CD4-positive, alpha-beta T cell treated with Interleukin-17A for 1 hour (primary cell): ENCODE measurements around the gene CEP20.
"Not testable (repeated sequence)": the region's sequence is repeated elsewhere in the genome, so short reads cannot be mapped to it uniquely, and the experiment has no call there.

Experiments
- DNase-seq: peaks from one replicate; pipeline ENCODE4 v3.0.0-alpha.2; 2020

Gene CEP20, protein sequence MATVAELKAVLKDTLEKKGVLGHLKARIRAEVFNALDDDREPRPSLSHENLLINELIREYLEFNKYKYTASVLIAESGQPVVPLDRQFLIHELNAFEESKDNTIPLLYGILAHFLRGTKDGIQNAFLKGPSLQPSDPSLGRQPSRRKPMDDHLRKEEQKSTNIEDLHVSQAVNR

DNA sequence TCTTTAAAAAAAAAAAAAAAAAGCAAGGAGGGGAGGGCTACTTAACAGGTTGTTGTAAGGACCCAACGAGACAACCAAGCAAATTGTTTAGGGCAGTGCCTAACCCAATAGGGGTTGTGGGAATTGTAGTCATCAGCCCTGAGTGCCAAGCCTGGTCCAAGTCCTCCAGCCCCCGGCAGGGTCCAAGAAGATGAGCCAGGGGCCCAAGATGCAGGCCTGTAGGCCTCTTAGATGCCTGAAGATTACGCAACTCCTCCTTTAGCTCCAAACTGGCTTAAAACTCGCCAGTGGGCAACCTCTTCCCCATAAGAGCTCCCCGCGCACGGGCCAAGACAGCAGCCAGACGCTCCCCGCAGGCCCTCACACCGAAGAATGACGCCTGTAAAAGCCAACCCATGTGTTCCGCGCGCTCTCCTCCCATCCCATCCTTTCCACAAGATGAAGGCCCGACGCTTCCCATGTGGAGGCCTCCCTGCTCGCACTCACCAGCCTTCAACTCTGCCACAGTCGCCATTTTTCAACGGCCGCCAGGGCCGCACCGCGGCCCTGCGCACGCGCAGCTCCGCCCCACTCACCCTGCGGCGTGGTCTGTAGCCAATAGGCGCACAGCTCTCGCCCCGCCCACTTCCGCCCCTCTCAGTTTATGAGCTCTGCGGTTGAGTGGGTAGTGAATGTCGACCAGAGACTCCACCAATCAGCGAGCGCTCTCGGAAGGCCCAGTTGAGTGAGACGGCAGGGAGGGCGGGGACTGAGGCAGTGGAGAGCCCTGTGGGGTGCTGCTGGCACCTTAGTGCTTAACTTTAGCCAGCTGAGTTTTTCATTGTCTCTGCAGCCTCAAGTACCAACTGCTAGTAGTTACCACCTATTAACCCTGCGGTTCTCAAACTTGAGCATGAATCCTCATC, at the start of gene CEP20:
Gene CEP20, minus strand, starts transcription at position 532 of the 905 bp plus-strand sequence. Its CDS starts 18 bp downstream, at position 514.
- DNase-seq, result peak; percentile 100

DNA sequence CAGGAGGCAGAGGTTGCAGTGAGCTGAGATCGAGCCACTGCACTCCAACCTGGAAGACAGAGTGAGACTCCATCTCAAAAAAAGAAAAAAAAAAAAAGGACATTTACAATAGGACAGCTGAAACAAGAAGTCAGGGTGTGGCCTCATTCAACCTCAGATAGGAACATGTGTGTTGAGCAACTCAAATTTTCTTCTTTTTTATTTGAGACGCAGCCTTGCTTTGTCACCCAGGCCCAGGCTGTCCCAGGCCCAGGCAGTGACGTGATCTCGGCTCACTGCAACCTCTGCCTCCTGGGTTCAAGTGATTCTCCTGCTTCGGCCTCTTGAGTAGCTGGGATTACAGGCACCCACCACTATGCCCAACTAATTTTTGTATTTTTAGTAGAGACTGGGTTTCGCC, 48.4 kb upstream of the CEP20 start:
- not testable (repeated sequence) for DNase-seq

DNA sequence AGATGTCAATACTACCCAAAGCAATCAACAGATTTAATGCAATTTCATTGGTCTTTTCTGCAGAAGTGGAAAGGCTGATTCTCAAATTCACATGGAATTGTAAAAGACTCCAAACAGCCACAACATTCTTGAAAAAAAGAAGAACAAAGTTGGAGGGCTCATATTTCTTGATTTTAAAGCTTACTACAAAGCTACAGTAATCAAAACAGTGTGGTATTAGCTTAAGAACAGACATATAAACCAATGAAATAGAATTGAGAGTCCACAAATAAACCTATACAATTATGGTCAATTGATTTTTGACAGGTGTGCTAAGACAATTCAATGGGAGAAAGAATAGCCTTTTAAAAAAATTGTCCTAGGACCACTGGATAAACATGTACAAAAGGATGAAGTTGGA, 46.6 kb upstream of the CEP20 start:
- DNase-seq, result no peak

DNA sequence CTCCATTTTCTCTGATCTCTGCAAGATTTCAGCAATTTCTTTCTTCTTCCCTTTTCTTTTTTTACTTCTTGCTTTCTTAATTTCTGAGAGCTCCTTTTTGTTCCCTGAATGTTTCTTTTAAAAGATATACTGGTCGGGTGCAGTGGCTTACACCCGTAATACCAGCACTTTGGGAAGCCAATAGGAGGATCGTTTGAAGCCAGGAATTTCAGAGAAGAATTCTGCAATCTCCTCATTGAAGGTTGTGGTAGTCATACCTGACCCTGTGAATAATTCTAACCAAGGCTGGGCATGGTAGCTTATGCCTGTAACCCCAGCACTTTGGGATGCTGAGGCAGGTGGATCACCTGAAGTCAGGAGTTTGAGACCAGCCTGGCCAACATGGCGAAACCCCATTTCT, 45.4 kb upstream of the CEP20 start:
- DNase-seq, result no peak

DNA sequence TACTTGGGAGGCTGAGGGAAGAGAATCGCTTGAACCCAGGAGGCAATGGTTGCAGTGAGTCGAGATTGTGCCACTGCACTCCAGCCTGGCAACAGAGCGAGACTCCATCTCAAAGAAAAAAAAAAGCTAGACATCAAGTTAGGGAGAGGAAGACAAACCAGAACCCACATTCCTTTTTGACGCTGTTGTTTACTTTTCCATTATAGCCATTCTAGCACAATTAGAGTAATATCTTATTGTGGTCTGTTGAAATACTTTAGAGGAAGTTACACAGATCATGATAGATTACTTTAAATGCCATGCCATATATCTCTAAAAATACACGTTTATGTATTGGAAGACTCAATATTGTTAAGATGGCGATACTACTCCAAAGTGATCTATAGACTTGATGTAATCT, 44.5 kb upstream of the CEP20 start:
- no peak for DNase-seq

DNA sequence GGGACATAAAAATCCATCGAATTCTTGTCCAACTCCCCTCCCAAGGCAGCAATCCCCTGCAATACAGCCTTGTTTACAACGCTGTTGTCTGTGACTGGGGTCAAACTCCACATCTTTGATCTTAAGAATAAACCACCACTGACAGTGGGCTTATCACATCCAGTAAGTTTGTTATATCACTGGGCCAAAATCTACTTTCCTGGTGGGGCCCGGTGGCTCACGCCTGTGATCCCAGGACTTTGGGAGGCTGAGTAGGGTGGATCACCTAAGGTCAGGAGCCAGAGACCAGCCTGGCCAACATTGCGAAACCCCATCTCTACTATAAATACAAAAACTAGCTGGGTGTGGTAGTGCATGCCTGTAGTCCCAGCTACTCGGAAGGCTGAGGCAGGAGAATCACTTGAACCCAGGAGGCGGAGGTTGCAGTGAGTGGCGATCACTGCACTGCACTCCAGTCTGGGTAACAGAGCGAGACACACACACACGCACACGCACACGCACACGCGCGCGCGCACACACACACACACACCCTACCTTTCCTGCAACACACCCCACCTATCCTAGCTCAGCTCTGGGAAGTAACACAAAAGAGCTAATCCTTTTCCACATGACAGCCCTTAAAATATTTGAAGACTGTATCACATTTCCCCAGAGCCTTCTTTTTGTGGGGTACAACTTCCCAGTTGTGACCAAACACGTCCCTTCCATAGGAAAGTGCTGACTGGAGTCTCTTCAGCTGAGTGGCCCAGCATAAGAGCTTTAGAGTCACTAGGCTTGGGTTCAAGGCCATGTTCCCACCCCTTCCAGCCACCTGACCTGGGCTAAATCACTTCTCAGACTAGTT, 40.1 kb upstream of the CEP20 start:
- DNase-seq, result no peak

DNA sequence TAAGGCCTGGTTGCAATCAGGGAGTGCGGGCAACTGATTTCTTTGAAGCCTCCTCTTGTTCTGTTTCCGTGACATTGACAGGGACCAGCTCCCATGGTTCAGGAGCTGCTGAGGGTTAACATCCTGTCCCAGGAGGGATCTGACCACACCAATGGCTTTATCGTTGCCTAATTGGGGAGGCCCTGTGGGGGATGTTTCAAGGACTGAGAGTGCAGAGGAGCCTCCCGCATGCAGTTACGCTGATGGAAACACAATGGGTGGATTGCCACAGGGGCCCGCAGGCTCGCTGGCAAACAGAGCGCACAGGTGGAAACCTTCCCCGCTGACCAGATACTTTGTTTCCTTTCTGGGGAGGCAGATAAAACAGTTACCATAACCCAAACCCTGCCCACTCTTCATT, 37.2 kb upstream of the CEP20 start:
- DNase-seq, result no peak

DNA sequence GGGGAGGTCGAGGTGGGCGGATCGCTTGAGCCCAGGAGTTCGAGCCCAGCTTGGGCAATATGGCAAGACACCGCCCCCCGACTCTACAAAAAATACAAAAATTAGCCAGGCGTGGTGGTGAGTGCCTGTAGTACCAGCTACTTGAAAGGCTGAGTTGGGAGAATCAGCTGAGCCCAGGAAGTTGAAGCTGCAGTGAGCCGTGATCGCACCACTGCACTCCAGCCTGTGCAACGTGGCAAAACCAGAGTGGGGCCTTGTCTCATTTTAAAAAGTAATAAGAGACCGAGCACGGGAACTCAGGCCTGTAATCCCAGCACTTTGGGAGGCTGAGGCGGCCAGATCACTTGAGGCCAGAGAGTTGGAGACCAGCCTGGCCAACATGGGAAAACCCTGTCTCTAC, 36.6 kb upstream of the CEP20 start:
- no peak for DNase-seq

DNA sequence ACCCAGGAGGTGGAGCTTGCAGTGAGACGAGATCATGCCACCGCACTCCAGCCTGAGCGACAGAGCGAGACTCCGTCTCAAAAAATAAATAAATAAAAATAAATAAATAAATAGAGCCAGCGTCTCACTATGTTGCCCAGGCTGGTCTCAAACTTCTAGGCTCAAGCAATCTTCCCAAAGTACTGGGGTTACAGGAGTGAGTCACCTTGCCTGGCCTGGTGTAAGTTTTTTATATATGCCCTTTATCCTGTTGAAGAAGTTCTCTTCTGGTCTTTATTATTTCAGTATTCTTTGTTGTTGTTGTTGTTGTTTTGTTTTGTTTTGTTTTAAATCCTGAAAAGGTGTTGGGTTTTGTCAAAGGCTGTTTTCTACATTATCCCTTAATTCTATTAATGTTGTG, 30.9 kb upstream of the CEP20 start:
- no peak for DNase-seq

DNA sequence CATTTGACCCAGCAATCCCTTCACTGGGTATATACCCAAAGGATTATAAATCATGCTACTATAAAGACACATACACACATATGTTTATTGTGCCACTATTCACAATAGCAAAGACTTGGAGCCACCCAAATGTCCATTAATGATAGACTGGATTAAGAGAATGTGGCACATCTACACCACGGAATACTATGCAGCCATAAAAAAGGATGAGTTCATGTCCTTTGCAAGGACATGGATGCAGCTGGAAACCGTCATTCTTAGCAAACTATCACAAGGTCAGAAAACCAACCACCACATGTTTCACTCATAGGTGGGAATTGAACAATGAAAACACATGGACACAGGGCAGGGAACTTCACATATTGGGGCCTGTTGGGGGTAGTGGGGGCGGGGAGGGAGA, 29.9 kb upstream of the CEP20 start:
- not testable (repeated sequence) for DNase-seq

DNA sequence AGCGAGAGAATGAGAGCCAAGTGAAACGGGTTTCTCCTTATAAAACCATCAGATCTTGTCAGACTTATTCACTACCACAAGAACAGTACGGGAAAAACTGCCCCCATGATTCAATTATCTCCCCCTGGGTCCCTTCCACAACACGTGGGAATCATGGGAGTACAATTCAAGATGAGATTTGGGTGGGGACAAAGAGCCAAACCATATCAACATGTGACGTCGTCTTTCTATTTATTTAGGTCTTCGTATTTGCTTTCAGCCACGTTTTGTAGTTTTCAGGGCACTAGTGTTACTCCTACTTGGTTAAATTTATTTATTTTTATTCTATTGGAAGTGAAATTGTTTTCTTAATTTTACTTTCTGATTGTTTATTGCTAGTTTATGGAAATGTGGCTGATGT, 27.9 kb upstream of the CEP20 start:
- no peak for DNase-seq

DNA sequence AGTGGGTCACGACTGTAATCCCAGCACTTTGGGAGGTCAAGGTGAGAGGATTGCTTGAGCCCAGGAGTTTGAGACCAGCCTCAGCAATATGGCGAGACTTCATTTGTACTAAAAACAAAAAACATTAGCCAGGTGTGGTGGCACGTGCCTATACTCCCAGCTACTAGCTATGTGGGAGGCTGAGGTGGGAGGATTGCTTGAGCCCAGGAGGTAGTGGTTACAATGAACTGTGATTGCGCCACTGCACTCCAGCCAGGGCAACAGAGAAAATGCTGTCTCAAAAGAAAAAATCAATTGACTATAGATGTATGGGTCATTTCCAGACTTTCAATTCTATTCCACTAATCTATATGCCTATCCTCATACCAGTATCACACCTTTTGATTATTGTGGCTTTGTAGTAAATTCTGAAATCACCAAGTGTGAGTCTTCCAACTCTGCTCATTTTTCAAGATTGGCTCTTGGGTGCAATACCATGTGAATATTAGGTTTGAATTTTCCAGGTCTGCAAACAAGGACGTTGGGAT, 27.2 kb upstream of the CEP20 start:
- DNase-seq, result no peak

DNA sequence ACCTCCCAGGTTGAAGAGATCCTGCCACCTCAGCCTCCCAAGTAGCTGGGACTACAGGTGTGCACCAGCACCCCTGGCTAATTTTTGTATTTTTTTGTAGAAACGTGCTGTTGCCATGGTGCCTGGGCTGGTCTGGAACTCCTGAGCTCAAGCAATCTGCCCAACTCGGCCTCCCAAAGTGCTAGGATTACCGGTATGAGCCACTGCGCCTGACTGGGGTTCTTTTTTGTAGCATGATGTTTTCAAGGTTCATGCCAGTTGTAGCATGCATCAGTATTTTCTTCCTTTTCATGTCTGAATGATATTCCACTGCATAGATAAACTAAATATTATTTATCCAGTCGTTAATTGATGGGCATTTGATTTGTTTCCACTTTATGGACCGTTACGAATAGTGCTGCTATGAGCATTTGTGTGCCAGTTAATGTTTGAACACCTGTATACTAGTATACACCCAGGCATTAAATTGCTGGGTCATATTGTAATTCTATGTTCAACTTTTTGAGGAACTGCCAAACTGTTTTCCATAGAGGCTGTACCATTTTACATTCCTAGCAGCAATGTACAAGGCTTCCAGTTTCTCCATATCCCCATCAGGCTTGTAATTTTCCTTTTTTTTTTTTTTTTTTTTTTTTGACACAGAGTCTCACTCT, 24.8 kb upstream of the CEP20 start:
- no peak for DNase-seq

DNA sequence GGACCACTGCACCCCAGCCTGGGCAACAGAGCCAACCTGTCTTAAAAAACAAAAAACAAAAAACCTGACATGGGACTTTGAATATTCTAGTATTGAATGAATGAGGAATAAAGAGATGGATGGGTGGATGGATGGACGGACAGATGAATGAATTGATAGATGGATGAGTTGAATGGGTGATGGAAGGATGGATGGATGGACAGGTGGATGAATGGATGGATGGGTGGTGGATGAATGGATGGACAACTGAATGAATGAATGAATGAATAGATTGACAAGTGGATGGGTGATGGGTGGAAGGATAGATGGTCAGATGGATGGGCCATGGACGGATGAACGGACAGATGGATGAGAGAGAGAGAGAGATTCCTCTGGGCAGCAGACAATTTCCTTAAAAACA, 22.8 kb upstream of the CEP20 start:
- DNase-seq, result no peak

DNA sequence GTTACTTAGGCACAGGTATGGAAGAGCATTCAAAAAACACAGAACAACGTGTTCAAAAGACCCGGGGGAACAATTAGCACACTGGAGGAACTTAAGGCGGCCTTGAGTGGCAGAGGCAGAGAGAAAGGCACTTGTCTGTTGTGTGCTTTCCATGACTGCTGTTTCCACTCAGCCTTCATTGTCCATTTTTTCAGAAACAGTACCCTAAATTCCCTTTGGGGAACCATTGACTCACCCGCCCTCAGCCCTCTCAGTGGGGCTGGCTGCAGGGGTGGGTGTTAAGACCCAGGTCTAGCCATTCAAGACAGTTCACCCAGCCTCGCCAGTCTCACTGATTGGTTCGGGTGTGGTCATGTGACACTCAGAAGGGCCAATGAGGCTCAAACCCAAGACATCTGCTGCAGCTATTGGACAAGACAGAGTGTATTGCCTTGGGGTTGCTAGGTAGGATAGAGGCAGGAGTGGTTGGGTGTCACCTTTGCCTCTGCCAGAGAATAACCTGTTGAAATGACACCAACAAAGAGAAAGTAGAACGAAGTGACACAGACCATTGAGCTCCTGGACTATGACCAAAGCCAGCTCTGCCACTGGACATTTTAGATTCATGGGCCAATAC, 19.6 kb upstream of the CEP20 start:
- DNase-seq, result peak; percentile 44

DNA sequence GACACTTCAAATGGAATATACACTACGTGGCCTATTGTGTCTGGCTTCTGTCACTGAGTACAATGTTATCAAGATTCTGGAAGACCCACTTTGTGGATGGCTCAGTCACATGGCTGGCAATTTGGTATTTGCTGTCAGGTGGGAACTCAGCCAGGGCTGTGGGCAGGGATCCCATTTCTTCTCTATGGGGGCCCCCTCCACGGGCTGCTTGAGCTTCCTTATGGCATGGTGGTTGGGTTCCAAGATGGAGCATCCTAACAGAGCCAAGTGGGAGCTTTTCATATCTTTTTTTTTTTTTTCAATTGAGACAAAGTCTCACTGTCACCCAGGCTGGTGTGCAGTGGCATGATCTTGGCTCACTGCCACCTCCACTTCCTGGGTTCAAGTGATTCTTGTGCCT, 18.0 kb upstream of the CEP20 start:
- no peak for DNase-seq

DNA sequence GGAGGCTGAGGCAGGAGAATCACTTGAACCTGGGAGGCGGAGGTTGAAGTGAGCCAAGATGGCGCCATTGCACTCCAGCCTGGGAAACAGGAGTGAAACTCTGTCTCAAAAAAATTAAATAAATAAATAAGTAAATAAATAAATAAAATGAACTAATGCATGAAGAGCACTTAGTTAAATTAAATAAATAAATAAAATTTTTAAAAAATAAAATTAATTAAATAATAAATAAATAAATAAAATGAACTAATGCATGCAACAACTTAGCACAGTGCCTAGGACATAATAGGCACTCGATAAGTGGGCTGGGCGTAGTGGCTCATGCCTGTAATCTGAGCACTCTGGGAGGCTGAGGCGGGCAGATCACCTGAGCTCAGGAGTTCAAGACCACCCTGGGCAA, 15.6 kb upstream of the CEP20 start:
- no peak for DNase-seq

DNA sequence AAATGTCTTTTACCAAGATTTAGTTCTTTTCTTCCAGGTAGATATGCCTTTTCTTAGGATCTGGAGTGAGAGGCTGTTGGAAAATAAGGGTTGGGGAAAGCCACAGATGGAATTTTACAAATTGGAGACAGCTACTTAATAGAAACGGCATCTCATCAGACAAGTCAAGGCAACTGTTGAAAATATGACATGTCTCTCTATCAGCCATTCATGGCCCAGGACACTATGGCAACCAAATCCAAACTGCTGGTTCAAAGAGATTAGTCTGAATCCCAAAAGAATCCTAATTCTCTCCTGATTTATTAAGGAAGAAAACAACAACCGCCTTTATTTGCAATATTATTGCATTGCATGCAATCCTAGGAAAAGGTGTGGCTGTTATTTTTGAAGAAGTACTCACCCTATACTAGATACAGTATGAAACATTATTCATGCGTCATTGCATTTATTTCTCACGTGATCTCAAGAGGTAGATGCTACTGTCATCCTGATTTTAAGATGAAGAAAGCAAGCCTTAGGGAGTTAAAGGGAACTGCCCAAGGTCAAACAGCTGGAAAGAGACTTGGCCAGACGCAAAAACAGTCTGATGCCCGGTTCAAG, 12.6 kb upstream of the CEP20 start:
- no peak for DNase-seq

DNA sequence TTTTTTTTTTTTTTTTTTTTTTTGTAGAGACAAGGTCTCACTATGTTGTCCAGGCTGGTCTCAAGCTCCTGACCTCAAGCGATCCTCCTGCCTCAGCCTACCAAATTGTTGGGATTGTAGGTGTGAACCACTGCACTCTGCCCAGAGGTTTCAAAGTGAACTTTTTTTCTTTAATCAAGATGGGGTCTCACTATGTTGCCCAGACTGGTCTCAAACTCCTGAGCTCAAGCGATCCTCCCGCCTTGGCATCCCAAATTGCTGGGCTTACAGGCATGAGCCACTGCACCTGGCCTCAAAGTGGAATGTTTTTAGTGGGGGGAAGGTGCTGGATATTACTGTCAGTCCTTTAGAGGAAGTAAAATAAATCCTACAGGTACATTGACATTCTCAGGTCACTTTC, 12.0 kb upstream of the CEP20 start:
- no peak for DNase-seq

DNA sequence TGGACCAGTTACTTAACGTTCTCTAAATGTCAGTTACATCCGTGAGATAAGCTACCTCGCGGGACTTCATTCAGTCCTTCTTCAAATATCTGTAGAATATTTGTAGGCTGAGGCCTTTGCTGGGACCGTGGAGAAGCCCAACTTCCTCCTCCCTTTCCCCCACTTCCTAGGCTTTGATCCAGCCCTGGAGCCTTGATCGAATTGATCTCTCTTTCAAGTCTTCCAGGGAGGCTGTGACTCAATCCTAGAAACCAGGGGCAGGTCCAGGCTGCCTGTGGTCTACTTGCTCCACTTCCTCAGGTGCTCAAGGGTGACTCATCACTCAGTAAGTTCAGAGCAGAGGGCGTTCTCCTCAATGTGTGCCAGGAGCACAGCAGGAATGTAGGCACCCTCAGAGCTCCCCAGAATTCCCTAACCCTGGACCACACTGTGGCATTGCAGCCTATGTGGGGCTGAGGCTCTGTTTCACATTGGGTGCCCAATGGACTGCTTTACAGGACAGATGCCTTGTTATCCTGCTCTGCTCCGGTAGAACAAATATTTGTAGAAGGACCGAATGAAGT, 11.2 kb upstream of the CEP20 start:
- DNase-seq, result no peak

DNA sequence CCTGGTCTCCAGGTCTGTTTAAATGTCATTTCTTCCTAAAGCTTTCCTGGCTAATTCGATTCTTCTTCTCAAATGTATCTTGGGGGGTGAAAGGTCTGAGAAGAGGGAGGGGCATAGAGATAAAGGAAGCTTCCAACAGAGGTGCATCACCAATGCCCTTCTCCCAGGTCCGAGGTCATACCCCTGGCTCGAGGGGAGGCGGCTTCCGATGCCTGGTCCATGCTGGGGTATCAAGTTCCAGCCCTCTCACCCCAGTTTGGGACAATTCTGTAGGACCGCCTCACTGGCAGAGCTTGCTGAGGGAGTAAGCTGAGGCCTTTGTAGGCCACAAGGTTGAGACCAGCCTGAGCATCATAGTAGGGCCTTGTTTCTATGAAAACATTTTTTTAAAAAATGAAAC, 10.3 kb upstream of the CEP20 start:
- no peak for DNase-seq

DNA sequence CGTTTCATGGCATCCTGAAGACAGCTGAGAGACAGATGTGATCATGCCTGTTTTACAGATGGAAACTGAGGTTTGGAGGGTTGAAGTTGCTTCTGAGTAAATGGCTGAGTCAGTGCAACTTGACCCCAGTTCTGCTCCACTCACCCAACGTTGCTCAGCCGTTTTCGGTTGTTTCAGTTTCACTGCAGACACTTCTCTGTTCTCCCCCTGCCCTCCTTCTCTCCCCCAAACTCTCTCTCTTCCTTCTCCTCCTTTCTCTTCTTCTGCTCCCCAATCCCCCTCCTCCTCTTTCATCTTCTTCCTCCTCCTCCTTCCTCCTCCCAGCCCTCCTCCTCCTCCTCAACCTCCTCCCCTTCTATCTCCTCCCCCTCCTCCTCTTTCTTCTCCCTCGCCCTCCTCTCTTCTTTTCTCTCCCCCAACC, 9.4 kb upstream of the CEP20 start:
- DNase-seq, result no peak
